Measurements from ENCODE around the gene C1orf167.

GRCh38 chr1:11729155-11729497 lies 32.9 kb upstream of the C1orf167 start:
- TF ChIP-seq CTCF (conservative IDR thresholded peaks at IDR 0.05; ENCODE audit: low read depth in 2 of 2) (no peak), POLR2AphosphoS5 (IDR thresholded peaks at IDR 0.05; ENCODE audit: low read depth) (no peak), EZH2 (IDR thresholded peaks at IDR 0.05; ENCODE audit: low read depth, unreplicated experiment) (no peak)
